Thyroid gland (tissue), 4 donors: ENCODE measurements around the gene TTLL10.

ENCODE experiments used
- POLR2A ChIP-seq, 2 donors: fragments of 450-650 bp; IDR thresholded peaks; one replicate each; pipeline ENCODE4 v1.6.1; 2017; ENCODE audit warnings: antibody characterized with exemption in 2 of 2, mild to moderate bottlenecking in 2 of 2, moderate library complexity in 1 of 2
- TF ChIP-seq, protein P1 (sequence below), 6 experiments: fragments of 200-600 bp in 3 of 6; fragments of 450-650 bp in 3 of 6; sonication (generic) in 3 of 6; IDR thresholded peaks; one replicate each; pipeline ENCODE4 v1.5.1; 2016 to 2019; ENCODE audit warnings: antibody characterized with exemption in 6 of 6, mild to moderate bottlenecking in 2 of 6, inconsistent platforms in 1 of 6, moderate library complexity in 1 of 6

- TF ChIP-seq, protein P1, sequence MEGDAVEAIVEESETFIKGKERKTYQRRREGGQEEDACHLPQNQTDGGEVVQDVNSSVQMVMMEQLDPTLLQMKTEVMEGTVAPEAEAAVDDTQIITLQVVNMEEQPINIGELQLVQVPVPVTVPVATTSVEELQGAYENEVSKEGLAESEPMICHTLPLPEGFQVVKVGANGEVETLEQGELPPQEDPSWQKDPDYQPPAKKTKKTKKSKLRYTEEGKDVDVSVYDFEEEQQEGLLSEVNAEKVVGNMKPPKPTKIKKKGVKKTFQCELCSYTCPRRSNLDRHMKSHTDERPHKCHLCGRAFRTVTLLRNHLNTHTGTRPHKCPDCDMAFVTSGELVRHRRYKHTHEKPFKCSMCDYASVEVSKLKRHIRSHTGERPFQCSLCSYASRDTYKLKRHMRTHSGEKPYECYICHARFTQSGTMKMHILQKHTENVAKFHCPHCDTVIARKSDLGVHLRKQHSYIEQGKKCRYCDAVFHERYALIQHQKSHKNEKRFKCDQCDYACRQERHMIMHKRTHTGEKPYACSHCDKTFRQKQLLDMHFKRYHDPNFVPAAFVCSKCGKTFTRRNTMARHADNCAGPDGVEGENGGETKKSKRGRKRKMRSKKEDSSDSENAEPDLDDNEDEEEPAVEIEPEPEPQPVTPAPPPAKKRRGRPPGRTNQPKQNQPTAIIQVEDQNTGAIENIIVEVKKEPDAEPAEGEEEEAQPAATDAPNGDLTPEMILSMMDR (IDR thresholded peaks at IDR 0.05), result no peak
- TF ChIP-seq POLR2A (IDR thresholded peaks at IDR 0.05), result no peak
These were observed 5.8 kb downstream of the TTLL10 start for GRCh38 chr1:1179346-1179982.
